HG02885 (cell line): ENCODE measurements around the gene DDX27.
A peak's percentile ranks its signal among the peaks of the same experiment; 100 is the strongest.
"Not testable (repeated sequence)": the region's sequence is repeated elsewhere in the genome, so short reads cannot be mapped to it uniquely, and the experiment has no call there.

ENCODE experiments used
- ATAC-seq: cut with Tn5 transposase; IDR thresholded peaks from one replicate; pipeline ENCODE4 v1.9.1; 2021; ENCODE audit warnings: mild to moderate bottlenecking; ENCODE audit not compliant: unreplicated experiment, poor library complexity

Gene DDX27, protein sequence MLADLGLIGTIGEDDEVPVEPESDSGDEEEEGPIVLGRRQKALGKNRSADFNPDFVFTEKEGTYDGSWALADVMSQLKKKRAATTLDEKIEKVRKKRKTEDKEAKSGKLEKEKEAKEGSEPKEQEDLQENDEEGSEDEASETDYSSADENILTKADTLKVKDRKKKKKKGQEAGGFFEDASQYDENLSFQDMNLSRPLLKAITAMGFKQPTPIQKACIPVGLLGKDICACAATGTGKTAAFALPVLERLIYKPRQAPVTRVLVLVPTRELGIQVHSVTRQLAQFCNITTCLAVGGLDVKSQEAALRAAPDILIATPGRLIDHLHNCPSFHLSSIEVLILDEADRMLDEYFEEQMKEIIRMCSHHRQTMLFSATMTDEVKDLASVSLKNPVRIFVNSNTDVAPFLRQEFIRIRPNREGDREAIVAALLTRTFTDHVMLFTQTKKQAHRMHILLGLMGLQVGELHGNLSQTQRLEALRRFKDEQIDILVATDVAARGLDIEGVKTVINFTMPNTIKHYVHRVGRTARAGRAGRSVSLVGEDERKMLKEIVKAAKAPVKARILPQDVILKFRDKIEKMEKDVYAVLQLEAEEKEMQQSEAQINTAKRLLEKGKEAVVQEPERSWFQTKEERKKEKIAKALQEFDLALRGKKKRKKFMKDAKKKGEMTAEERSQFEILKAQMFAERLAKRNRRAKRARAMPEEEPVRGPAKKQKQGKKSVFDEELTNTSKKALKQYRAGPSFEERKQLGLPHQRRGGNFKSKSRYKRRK

DNA sequence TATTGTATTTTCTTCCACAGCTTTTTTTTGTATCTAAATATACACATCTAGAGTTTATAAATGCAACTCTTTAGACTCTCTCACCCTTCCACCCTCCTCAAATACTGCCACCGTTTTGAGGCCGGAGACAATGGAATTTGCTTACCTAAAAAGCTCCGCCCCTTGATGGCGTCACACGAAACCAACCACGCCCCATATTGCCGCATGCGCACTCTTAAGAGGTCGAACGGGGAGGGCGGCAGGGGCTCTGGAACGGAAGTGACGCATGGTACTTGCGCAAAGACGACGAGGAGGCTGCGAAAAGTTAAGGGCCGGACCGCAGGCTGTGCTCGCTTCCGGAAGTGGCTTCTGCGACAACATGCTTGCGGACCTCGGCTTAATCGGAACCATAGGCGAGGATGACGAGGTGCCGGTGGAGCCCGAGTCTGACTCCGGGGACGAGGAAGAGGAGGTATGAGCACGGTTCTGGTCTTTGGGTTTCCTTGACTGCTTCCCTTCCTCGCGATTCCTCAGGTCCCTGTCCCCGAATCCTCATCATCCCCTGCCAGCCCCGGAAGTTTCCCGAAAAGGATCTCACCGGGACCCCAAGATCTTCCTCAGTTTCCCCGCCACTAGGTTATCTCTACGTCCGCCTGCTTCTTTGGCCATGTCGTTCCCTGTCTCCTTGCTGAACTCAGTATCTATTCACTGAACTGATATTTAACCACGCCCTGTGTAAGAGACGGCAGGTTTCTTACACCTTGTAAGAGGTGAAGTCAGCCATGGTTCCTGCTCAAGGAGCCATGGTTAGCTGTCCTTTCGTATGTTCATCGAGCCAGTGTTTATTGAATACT is at the start of gene DDX27:
Gene DDX27, plus strand, starts transcription at position 326 of the 833 bp plus-strand sequence. Its CDS starts 33 bp downstream, at position 359.
- ATAC-seq = peak; percentile 94

DNA sequence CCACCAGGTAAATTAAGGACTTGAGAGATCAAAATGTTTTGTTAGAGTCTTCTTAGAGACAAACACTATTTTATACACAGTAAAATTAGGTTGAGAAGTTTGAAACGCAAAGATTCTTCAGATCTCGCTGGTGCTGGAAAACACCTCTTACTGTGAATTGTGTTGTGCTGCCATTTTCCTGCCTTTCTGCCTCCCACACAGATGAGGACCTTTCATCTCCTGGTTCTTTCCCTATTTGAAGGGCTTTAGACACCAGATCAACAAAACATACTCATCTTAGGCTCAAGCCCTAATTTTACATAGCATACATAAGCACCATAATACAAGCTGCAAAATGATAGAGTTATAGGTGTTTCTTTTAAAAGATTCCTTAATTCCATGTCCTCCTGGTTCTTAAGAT is 49.7 kb upstream of the DDX27 start:
- ATAC-seq = no peak

DNA sequence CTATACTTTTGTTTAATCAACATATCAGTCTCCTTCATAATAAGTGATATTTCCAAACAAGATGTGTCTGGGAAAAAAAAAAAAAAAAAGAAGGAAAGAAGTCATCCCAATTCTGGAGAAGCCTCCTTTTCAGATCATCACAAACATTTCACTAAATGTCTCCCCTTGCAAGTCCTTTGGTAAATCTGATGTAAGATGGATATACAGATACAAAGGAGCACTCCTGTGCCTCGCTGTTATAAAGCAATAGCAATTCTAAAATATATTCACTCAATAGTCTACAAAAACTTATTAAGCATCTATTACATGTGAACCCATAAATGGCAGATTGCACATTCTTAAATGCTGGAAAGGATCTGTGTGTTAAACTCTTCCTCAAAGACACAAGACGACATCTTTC is 48.5 kb upstream of the DDX27 start:
- ATAC-seq = no peak

DNA sequence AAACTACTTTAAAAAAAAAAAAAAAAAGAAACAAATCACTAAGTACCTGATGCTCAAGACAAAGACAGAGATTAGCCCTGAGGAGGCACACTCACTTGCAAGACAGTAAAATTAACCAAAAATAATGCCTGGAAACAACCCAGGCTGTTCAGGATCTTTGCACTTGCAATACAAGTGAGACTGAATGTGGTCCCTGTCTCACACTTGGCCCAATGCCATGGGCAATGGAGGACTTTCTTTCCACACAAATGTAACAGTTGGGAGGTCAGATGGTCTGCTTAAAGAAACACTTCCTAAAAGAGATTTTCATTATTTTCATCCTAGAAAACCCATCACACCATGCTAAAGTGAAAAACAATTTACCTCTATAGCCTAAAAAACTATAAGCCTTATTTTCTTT is 47.3 kb upstream of the DDX27 start:
- no peak for ATAC-seq

DNA sequence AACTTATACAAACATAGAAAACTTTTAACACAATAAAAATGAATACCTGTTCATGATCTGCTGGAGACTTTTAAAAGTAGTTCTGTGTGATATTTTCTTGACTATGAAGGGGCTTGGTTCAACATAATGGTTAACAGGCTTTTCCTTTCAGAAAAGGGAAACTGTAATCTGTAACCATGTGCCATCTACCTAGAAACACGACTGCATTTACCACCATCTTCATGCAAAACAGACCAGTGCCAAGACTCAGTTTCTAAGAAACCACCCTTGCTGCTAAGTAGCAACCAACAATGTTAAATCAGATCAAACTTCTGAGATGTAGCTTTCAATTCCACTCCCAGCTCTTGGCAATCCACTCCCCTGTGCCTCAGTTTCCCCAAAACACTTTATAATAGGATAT is 46.8 kb upstream of the DDX27 start:
- ATAC-seq = no peak

DNA sequence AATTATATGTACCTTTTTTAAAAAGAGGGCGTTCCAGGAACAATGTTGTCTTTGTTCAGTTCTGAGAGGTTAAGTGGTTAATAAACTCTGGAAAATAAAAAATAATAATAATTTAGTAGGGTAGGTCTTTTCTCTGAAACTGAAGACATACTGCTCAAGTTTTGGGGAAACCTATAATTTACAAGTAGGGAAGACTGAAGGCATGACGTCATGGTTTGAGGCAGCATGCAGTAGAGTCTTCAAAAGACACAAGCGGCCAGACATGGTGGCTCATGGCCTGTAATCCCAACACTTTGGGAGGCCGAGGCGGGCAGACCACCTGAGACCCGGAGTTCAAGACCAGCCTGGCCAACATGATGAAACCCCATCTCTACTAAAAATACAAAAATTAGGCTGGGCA is 45.0 kb upstream of the DDX27 start:
- ATAC-seq = no peak

DNA sequence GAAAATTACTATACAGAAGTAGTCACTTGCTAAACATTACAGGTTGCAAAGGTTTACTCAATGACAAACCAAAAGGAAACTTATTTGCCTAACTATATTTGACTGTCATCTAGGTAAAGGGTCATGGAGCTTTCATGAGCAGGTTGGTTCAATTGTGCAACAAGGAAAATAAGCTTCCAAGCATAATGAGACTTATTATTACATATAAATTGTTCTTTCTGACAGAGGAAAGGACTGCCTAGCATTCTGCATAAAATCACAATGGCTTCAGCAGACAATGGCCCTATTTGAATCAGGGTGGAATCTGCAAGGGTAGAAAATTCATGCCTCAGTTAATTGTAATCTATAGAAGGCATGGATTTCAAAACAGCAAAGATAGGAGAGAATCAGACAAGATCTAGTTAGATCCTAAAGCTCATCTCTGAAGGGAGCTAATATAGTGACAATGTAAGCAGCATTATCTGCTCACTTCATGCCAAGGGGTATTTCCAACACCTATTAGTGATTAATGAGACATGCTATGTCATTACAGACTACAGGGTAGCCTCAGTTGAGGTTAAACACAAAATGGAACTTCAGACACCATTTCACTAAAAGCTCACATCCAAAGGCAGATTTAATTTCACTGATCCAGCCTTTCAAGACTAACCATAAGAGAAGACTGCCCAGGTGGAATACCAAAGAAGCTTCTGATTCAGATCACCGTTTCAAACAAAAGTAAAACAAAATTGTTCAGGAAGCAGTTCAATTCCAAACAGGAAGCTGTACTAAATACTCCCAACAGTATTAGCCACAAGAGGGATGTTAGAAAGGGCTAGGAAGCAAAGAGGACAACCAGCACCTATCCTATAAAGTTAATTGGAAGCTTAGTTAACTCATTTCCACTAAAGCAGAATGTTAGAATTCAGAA is 39.6 kb upstream of the DDX27 start:
- ATAC-seq = no peak

DNA sequence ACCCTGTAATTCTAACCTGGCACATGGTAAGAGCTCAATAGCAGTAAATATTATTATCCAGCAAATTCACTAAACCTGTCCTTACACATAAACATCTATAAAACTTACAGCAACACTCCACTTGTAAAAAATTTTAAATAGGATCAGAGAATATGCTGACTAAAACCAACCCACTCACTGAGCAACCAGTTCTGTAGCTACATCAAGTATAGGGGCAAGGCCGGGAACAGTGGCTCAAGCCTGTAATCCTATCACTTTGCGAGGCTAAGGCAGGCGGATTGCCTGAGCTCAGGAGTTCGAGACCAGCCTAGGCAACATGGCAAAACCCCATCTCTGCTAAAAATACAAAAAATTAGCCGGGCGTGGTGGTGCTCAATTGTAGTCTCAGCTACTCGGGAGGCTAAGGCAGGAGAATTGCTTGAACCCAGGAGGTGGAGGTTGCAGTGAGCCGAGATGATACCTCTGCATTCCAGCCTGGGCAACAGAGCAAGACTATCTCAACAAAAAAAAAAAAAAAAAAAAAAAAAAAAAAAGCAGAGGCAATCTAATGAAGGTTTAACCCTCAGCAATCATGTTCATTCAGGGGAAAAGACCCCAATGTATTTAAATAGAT is 37.8 kb upstream of the DDX27 start:
- no peak for ATAC-seq

DNA sequence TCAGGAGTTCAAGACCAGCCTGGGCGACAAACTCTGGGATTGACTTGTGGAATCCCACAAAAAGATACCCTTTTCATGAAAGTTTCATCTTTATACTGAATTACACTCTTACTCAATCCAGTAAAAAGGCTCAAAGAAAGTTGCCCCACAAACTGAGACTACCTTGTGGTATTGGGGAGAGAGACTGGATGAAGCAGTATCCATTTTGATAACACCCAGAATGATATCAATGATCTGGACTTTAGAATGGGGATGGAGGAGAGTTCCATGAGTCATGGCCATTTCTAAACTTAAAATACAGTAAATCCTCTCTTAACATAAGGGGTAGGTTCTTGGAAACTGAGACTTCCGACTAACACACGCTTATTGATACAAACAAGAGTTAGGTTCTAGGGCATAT is 35.8 kb upstream of the DDX27 start:
- no peak for ATAC-seq

DNA sequence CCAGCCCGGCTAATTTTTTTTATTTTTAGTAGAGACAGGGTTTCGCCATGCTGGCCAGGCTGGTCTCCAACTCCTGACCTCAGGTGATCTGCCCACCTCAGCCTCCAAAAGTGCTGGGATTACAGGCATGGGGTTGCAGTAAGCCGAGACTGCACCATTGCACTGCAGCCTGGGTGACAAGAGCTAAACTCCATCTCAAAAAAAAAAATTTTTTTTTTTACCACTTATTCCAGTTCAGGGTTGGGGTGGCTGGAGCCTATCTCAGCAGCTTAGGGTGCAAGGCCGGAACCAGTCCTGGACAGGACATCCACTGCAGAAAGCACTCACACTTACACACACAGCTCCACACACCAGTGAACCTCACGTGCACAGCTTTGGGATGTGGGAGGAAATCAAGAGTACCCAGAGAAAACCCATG is 35.1 kb upstream of the DDX27 start:
- ATAC-seq = not testable (repeated sequence)

DNA sequence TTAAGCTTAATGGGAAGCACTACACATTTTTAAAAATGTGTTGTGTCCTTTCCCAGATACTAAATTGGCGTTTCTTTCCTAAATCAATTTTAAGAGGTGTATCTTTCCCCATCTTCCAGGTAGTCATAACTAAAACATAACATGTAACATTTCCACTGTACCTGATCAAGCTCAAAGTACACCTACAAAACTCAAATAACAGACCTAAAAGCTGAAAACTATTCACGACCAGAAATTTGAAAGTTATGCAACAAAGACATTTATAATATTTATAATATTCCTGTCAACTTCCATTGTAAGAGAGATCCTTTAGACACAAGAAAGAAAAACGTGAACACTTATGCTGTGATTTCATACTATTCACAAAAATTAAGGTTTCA is 34.5 kb upstream of the DDX27 start:
- ATAC-seq = no peak

DNA sequence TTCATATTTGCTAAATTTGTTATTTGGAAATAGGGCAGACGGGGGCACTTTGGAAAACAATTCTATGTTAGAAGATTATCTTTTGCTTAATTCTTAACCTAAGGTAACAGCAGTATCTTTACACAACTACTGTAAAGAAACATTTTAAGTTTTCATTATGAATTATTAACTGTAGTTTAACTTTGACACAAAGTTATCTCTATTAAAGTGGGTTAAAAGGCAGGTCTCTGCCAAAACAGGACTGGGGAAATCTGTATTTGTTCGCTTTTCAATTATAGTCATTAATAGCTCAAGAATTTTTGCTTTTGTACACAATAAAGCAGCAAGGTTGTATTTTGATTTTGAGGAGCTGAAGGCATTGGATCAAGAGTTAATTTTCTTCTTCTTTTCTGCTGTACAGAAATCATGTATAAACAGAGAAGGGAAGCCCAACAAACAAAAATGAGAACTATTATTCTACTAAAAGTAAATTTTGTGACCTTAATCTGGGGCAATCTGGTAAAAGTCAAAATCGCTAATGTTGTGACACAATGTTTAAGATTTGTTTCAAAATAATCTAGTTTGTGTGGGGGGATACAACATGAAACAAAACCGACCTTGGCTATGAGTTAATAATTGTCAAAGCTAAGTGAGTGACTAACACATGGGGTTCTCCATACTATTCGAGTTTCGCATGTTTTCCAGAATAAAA is 34.0 kb upstream of the DDX27 start:
- ATAC-seq = no peak

DNA sequence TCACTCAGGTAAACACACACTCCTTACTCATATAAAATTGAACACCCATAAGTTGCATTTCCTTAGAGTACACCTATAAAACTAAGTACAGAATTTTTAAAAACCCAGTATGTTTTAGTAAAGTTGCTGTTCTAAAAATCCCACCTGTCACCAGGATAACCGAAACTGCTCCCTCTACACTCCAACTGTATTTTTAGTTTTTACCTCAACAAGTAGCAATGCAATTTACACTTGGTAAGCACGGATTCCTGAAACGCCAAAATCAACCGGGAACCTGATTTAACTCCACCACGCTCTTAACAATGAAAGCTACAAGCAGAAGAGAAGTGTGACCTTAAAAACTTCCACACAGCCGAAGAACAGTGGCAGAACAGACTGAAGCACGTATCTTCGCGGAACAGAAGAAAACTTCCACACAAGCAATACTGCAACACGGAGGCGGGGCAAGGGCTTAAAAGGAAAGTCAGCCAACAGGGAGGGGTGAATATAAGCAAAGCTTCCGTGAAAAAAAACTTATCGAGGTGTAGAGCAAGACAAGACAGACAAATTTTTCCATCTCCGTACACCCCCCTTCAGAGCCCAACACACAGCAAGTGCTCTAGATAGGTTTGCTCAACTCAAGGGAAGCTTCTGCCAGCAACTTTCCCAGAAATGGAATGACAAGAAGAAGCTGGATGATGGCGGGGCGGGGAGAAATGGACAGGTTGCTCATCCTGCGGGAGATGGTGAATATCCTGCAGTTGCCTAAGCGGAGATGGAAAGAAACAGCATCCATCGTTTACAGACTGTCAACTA is 32.5 kb upstream of the DDX27 start:
- no peak for ATAC-seq

DNA sequence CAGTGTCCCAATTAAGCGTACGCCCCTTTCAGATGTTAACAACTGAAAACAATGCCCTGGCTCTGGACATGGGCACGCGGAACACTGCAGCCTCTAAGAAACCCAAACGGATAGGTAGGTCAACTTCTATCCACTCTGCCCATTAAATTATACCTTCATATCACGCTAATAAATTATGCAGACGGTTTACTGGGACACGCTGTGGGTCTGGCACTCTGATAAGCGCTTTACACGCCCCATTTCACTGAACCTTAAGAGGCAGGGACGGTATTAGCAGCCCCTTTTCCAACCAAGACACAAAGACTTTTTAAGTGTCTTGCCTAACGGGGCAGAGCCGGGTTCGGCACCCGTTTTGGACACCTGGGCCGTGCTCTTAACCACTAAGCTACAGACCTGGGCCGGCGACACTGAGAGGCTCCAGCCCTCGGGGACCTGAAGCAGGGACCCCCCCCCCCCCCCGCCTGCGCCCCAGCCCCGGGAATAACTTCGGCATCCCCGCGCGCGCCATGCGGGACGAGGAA is 31.8 kb upstream of the DDX27 start:
- no peak for ATAC-seq

DNA sequence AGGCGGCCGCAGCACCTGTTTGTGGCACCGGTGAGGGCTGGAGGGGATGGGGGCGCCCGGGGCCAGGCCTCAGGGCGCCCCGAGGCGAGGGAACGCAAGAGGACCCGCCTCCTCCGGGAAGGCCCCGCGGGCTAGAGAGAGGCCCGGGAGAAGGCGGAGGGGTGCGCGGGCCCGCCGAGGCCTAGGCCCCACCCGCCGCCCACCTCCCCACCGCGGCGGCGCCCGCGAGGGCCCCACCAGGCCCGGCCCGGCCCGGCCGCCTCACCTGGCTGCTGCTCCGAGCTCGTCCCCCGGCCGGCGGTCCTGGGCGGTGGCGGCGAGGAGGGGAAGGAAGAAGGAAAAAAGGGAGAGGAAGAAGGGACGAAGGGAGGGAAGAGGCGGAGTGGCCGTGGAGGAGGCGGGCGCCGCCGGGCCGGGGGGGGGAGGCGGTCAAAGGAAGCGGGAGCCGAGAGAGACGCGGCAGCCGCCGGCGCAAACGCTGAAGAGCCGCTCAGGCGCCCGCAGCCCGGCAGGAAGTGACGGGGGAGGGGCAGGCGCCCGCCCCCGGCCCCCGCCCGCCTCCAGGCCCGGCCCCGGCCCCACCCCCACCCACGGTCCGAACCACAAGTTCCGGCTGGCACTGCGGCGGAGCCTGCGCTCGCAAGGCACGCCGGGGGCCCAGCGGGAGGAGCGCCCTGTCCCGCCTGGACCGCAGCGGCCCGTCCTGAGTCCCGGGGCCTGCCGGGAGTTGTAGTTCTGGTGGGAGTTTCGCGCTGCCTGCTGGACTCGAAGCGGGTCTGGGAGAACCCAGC is 31.2 kb upstream of the DDX27 start, which contains the start of gene STAU1:
Gene STAU1, minus strand, starts transcription at position 484 of the 791 bp plus-strand sequence. CDS start 22,133 bp downstream, outside the sequence.
- peak; percentile 95 for ATAC-seq

DNA sequence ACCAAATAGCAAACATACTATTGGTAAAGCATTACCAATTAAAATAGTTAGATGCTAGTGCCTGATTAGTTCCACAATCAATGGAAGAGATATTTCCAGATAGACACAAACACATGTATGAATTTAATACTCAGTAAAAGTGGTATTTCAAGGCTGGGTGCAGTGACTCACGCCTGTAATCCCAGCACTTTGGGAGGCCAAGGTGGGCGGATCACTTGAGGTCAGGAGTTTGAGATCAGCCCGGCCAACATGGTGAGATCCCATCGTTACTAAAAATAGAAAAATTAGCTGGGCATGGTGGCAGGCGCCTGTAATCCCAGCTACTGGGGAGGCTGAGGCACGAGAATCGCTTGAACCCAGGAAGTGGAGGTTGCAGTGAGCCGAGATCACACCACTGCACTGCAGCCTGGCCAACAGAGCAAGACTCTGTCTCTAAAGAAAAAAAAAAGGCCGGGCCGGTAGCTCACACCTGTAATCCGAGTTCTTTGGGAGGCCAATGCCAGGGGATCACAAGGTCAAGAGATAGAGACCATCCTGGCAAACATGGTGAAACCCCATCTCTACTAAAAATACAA is 26.2 kb upstream of the DDX27 start:
- not testable (repeated sequence) for ATAC-seq
